Measurements from ENCODE around the gene LRRC1.

LRRC1 gene

GRCh38 chr6:53892707-53893106, 97.9 kb downstream of the LRRC1 start:
- TF ChIP-seq CTCF (IDR thresholded peaks at IDR 0.05): no peak
- H3K9me3 ChIP-seq: no peaks in the 10 kb centered on the region
- H3K36me3 ChIP-seq: no peaks in the 10 kb centered on the region
- no peaks in the 10 kb centered on the region for H3K4me1 ChIP-seq (ENCODE audit: control insufficient read depth in 1 of 2, insufficient read depth in 1 of 2, low read depth in 1 of 2, low read length in 1 of 2)
- no peak overlapping the region for H3K4me3 ChIP-seq (ENCODE audit: low read depth in 1 of 2, low read length in 1 of 2)
- H3K27me3 ChIP-seq: no peaks in the 10 kb centered on the region
- H3K27ac ChIP-seq: no peak overlapping the region

- Histone ChIP-seq H3K4me3 (ENCODE audit: low read depth in 1 of 2, low read length in 1 of 2) (no peak overlapping the region), H3K27me3 (no peaks in the 10 kb centered on the region), H3K27ac (no peak overlapping the region), H3K9me3 (no peaks in the 10 kb centered on the region), H3K4me1 (ENCODE audit: control insufficient read depth in 1 of 2, insufficient read depth in 1 of 2, low read depth in 1 of 2, low read length in 1 of 2) (no peaks in the 10 kb centered on the region), H3K36me3 (no peaks in the 10 kb centered on the region)
- no peak for TF ChIP-seq CTCF (IDR thresholded peaks at IDR 0.05)
Measured at GRCh38 chr6:53894091-53894490, 99.3 kb downstream of the LRRC1 start.

- TF ChIP-seq CTCF (IDR thresholded peaks at IDR 0.05): no peak
- Histone ChIP-seq H3K4me1 (ENCODE audit: control insufficient read depth in 1 of 2, insufficient read depth in 1 of 2, low read depth in 1 of 2, low read length in 1 of 2) (no peaks in the 10 kb centered on the region), H3K27ac (no peak overlapping the region)
Measured at GRCh38 chr6:53896196-53896595, 101.4 kb downstream of the LRRC1 start.

GRCh38 chr6:53898026-53898795, 103.4 kb downstream of the LRRC1 start:
- Histone ChIP-seq H3K27ac (no peak overlapping the region), H3K27me3 (no peaks in the 10 kb centered on the region), H3K4me3 (ENCODE audit: low read depth in 1 of 2, low read length in 1 of 2) (no peak overlapping the region), H3K4me1 (ENCODE audit: control insufficient read depth in 1 of 2, insufficient read depth in 1 of 2, low read depth in 1 of 2, low read length in 1 of 2) (no peaks in the 10 kb centered on the region), H3K9me3 (no peaks in the 10 kb centered on the region), H3K36me3 (no peaks in the 10 kb centered on the region)
- no peak for TF ChIP-seq CTCF (IDR thresholded peaks at IDR 0.05)

More at GRCh38 chr6:53896196-53896595, 101.4 kb downstream of the LRRC1 start:
- no peaks in the 10 kb centered on the region for H3K27me3 ChIP-seq
- H3K4me3 ChIP-seq (ENCODE audit: low read depth in 1 of 2, low read length in 1 of 2): no peak overlapping the region
- no peaks in the 10 kb centered on the region for H3K36me3 ChIP-seq
- H3K9me3 ChIP-seq: no peaks in the 10 kb centered on the region

GRCh38 chr6:53899512-53899911, 104.7 kb downstream of the LRRC1 start:
- no peaks in the 10 kb centered on the region for H3K9me3 ChIP-seq
- no peak overlapping the region for H3K4me3 ChIP-seq (ENCODE audit: low read depth in 1 of 2, low read length in 1 of 2)
- no peak overlapping the region for H3K27ac ChIP-seq
- no peaks in the 10 kb centered on the region for H3K4me1 ChIP-seq (ENCODE audit: control insufficient read depth in 1 of 2, insufficient read depth in 1 of 2, low read depth in 1 of 2, low read length in 1 of 2)
- H3K27me3 ChIP-seq: no peaks in the 10 kb centered on the region
- no peak for TF ChIP-seq CTCF (IDR thresholded peaks at IDR 0.05)
- peaks cover 7% of the 10 kb centered on the region for H3K36me3 ChIP-seq

Measured in neutrophil (primary cell).